Posterior vena cava (tissue), 2 donors: ENCODE measurements around the gene NPM3. TPM values are rescaled to one million over a fixed set of nuclear protein-coding genes. Genes with fewer than 3 reads are reported as not detected.

Source experiments
- DNase-seq: peaks from one replicate; pipeline ENCODE4 v3.0.0-alpha.2; 2020; ENCODE audit warnings: low spot score
- intact Hi-C, 2 donors: fragments of 100-400 bp; cut with DNase I; formaldehyde crosslinking; loops; one replicate each; pipeline versions ENCODE4 v1.14.1 to v1.14.2; 2022 to 2023
- total RNA-seq, 2 donors: library from RNA; stranded (reverse); fragmentation: NEBNext Ultra II Directional; extraction: Animal tissue kit (Norgen Biotek cat#: 25700); gene quantifications; one replicate each; pipeline ENCODE4 v1.2.1, GENCODE V29; 2021
- donor health status: DM: yes; HTN: yes; CAD: no.
- donor health status: DM: yes; HTN: yes; CAD: no.

The NPM3 gene
- total RNA-seq, 2 donors from 2014 or later, result 19.1 to 21.1 TPM

DNA sequence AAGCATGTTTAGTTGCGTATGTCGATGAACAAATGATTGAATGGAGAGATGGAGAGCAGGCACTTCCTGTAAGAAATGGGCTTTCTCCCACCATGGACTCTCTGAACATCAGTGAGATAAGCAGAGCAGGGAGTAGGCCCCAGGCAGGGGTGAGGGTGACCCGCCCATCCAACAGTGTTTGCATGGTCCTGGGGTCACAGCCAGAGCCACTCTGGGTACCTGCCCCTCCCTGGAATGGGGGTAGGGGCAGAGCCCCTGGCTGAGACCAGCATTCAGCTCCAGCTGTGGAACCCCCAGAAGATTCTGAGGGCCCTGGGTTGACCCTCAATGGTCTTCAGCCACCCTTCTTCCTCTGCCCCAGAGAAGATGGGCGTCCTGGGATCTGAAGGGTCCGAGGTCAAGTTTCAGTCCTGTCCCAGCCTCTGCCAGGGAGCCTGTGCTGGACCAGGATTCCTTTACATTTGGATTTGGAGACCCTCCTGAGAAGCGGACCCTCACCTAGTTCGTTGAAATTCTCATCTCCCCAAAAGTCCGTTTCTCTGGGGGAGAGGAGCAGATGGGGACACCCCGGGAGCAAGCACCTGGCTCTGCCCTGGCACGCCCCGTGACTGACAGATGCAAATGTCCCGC, 5.0 kb downstream of the NPM3 start:
- intact Hi-C loops, result no loop called here
- DNase-seq, result peak; percentile 71

DNA sequence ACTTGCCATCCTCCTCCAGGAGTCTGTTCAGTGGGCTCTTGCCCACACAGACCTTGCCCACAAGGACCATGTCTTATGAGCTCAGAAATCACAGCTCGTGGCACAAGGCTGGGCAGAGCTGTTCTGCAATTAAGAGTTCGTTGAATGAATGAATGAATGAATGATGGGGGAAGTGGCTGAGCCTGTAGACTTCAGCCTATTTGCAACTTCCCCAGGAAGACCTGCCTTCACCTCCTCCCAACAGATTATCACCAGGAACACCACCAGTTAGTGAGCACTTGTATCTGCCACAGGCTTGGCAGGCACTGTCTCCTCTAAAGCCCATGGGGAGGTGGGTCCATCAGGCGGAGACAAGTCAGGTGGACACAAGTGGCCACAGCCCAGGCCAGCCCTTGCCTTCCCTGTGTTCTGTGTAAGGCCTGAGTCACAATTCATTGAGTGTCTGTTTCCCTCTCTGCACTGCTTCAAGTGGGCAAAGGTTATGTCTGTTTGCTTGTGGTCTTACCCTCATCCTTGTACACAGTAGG, 5.6 kb downstream of the NPM3 start:
- peak; percentile 53 for DNase-seq
- intact Hi-C loops, result no loop called here

DNA sequence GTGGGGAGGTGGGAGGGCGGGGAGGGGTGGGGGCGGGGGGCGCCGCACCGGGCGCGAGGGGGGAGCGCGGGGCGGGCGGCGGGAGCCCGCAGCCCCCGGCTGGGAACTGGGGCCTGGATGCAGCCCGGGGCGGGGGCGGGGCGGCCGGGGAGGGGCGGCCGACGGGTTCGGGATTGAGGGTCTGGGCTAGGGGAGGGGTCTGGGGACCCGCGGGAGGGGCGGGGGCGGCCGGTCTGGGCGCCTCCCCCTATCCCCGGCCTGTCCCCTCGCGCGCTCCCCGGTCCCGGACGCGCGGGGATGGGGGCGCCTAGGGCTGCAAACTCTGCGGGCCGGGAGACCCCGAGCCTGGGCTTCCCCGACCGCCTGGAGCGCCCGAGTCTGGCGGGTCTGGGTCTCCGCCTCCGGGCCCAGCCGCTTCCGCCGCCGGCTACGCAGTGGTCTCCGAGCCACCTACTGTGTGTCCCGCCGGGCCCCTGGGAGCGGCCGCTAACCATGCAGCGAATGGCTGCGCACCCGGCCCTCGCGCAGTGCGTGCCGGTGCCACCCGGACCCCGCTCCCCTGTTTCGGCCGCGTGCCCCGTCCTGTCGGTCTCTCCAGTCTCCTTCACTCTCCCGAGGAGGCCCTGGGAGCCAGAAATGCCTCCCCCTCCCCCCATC, 7.0 kb downstream of the NPM3 start:
- intact Hi-C loops, result no loop called here
- peak; percentile 79 for DNase-seq

DNA sequence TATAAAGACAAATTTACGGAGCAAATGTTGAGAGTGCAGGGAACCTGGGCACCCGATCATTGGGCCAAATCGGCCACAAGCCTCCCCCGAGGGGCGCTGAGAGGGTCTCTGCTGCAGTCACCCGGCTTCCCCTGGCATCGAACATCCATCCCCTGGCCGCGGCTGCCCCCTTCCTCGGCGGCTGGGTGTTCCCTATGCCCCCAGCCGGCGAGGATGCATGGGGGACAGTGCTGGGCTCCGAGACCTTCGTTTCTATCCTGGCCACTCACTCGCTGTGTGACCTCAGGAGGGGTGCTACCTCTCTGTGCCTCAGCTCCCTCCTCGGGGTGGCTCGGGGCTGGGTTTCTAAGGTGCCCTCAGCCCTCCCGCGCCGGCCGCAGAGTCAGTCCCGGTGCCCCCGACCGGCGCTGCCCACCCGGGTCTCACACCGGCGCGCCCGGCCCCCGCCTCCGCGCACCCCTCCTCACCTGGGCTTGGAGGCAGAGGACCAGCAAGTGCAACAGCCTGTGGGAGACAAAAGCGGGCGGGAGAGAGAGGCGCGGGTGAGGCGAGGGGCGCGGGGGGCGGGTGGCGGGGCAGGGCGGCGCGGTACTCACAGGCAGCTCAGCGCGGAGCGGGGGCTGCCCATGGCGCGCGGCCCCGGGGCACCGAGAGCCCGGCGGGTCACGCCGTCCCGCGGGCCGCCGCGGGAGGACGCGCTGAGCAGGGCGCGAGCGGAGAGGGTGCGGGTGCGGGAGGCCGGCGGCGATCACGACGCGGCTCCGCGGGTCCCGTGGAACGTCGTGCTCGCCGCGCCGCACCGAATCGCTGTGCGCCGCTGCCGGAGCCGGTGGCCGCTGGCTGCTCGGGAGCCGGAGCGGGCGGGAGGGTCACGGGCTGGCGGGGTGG, 7.7 kb downstream of the NPM3 start, which contains the start of gene FGF8:
Gene FGF8, minus strand, starts transcription at position 842 of the 888 bp plus-strand sequence. Its CDS starts 214 bp downstream, at position 628.
- intact Hi-C loops, result no loop called here
- peak; percentile 61 for DNase-seq

DNA sequence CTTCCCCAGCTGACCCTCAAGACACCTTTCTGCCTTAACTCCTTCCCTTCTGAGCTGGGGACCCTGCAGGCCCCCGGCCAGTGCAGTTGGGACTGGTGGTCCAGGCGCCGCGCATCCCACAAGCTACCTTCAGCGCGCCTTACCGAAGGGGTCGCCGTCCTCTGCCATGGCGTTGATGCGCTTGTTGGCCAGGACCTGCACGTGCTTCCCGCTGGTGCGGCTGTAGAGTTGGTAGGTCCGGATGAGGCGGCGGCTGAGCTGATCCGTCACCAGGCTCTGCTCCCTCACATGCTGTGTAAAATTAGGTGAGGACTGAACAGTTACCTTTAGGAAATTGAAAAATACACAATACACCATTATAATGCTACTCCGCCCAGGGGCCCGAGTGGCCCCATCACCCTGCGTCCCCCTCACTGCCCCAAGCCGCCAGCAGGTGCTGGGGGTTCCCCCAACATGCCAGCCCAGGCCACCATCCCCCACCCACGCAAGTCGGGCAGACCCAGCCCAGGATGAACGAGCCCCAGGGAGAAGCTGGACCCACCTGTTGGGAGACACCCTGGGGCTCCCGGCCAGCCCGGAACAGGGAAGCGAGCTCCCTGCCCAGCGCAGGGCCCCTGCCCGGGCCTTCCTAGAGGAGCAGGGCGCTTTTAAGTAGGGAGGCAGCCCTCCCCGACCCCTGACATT, 8.5 kb downstream of the NPM3 start:
- DNase-seq, result peak; percentile 78
- intact Hi-C loops, result no loop called here

DNA sequence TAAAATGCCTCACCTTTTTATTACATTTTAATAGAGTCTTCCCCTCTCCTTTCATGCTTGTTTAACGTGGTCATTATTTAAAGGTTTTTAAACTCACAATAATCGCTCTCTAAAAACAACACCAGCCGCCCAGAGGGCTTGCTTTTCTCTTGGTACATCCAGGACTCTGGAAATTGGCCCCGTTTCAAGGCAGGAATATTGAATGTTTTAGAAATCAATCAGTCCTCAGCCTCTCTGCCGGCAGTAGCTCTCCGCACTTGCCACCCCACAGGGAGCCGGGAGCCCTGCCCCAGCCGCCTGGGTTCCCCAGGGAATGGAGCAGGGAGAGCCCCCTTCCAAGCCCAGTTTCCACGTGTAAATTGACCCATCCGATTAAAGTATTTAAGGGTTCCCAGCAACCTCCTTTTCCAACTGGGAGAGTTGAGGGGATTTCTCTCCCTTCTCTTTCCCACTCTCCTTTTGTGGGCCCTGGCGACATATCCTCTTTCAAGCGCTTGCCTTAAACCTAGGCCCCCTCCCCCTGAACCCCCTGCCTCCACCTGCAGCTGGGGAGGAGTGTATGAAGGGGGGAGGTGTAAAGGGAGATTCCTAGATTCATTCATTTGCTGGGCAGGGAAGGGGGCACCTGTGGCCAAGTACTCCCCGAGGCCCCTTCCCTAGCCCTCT, 9.2 kb downstream of the NPM3 start:
- intact Hi-C loops, result no loop called here
- DNase-seq, result no peak

DNA sequence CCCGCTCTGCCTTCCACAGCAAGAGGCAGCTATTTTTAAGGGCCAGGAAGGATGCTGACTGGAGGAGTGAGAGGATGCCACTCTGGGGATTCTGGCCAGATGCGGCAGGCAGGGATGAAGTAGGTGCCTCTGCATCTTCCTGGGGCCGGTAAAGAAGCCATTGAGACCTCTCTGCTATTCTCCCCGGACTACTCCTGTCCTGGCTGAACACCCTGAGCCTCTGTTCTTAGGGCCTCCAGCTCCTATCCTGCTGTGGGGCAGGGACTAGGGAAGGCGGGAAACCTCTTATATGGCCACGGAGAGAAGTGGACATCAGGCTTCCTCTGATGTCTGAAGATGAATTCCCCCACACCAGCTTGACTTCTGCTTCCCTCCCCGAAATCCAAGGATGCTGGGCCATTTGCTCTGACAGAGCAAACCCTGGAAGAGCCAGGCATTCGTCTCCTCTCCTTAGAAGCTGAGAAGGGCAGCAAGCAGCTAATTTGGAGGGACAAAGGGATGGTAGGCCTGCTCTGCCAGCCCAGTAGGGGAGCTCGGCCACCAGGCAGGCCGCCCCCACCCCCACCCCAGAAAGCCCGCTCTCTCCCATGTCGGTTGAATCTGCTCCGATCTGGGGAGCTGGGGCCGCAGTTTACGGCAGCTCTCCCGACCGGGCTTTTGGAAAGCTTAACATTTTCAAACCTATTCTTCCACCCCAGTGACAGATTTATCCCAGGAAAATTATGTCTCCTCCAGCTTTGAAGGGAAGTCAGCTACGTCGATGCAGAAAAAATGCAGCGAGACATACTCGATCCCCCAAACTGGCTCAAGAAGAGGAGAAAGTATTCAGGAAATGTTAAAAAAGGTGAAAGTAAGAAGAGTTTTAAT, 10.1 kb downstream of the NPM3 start:
- peak; percentile 29 for DNase-seq
- intact Hi-C loops, result no loop called here

DNA sequence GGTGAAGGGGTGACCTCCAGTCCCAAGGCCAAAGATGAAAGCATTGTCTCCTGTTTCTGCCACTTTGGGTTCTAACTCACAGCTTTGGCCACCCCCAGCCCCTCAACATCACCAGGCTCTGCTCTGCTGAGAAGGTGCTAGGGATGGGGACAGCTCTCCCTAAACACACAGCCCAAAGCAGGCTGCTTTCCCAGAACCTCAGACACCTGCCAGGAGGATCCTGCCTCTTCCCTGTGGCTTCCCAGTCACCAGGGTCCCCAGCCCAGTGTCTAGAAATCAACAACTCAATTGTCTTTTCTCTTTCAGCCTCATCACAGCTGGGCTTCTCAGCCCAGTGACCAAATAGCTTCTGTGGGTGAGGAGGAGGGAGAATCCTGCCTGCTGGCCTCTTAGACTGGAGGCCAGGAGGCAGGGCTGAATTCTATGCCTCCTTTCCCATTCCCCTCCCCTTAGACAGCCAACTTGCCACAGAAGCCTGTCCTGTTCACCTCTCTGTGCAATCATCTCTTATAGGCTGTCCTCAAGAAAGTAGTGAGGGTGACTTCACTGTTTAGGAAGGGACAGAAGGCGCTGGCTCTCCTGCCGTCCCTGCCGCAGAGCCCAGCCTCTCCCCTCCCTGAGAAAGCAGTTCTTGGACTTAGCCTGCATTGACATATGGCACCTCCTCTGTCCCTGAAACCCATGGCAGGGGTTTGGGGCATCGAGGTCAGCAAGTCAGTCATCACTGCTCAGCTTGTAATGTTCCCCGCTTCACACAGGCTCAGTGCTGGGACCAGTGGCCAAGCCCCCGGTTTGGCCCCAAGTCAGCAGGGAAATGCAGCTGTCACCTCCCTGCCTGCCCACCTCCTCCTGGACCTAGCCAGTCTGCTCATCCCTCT, 11.0 kb downstream of the NPM3 start:
- intact Hi-C loops, result no loop called here
- no peak for DNase-seq

DNA sequence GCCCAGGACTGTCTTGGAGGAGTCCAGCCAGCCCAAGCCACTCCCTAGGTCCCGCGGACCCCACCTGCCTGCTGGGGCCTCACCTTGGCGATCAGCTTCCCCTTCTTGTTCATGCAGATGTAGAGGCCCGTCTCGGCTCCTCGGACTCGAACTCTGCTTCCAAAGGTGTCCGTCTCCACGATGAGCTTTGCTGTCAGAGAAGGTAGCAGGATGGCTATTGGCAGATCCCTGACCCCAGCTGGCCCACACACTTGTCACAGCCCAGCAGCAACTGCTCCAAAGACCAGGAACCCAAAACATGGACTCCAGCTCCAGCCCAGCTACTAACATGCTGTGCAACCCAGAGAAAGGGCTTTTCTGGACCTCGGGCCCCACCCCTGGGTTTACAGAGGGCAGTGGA, 11.9 kb downstream of the NPM3 start:
- intact Hi-C loops, result no loop called here
- DNase-seq, result no peak

DNA sequence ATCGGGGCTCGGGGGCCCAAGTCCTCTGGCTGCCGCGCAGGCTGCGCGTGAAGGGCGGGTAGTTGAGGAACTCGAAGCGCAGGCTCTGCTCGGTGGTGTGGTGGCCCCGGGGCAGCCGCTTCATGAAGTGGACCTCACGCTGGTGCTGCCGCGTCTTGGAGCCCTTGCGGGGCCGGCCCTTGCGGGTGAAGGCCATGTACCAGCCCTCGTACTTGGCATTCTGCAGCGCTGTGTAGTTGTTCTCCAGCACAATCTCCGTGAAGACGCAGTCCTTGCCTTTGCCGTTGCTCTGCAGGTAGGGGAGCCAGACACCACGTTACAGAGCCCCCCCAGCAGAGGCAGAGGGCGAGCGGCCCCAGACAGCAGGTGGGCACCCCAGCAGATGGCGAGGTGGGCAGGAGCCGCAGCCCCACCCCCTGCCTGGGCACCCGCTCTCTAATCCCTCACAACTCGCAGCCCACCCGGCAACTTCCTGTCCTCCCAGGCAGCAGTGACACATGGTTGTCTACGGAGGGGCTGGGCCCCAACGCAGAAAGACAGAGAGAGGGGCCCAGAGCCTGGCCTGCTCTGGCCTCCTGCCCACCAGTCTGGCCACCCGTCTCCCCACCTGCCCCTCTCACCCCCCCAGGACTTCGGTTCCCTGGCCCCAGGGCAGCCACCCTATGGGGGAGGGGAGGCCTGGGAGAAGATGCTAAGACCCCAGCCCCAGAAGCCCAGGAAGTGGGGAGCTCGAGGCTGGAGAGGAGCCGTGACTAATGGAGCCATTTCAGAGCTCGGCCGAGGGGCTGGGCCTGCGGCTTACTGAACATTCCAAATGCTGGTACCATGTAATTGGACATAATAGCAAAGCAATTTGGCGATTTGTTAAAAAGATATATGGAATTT, 12.7 kb downstream of the NPM3 start:
- intact Hi-C loops, result no loop called here
- DNase-seq, result no peak

DNA sequence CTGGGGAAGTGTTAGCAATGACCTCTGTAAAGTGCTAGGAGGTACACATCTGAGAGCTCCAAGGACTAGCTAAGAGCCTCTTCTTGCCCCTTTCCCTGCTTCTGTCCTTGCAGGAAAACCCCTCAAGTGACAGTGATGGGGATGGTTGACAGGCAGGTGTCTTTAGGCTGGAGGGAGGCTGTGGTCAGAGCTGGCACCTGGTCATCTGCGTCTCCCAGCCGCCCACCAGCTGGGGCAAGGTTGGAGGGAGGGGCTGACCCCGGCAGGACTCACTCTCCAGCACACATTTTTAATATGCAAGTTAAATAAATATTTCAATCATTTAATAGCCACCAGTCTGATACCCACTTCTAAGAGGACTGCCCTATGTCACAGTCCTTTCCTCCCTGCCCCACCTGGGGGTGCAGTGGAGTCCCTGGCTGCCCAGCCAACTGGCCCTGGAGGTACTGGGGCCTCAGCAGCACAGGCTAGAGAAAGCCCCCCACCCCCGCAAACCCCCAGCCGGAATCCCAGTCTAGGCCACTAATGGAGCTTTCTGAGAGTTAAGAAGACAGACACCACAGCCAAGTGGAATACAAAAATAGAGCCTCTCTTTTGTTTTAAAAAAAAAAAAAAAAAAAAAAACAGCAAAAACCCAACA, 13.6 kb downstream of the NPM3 start:
- DNase-seq, result peak; percentile 30
- intact Hi-C loops, result loop anchor here in 1 of 2 donors (2.0 kb wide), 1 partner anchor 271 kb away; no protein-coding TSS in a partner anchor

DNA sequence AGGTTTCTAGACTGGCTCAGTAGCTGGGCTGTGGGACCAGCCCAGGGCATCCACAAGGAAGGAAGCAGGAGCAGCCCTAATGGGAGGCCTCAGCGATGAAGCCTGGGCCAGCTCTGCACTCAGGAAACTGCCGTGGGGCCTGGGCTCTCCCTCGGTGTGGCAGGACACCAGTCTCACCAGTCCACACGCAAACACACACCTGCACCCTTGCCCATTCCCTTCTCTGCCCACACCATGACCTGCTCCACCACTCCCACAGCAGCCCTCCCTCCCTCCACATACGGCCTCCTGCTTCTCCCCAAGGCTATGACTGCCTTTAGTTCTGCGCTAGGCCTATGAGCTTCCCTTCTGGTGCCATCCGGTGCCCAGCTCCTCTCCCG, 14.5 kb downstream of the NPM3 start:
- peak; percentile 55 for DNase-seq

DNA sequence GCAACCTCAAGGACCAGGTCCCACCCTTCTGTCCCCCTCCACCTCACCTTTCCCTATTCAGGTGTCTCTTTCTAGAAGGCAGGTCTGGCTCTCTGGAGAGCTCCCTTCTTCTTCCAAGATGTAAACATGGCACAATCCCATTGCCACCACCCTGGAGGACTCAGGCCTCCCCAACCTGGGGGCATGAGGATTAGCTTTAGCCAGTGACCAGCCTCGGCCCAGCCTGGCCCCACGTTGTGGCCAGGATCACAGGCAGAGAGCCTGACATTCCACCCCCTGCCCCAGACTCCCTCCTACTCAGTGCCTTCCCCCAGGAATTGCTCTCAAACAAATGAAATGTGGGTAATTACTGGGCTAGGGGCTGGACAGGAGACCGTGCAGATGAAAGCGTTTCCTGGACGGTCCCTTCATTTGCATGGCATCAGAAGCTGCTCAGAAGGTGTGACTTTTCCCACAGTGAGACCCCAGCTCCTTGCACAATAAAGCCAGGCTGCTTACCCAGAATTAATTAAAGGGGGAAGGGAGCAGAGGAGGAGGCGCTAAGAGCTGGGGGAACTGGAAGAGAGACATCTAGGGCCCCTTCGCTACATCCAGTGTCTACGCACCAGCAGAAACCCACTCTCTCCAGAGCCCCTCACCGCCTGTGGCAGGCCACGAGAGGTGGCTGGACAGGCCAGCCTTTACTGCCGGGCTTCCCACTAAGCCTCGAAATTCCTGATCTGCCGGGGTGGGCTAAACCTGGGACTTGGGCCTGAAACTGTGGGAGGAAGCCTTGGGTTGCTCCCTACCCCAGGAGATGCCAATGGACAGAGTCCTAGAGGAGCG, 15.1 kb downstream of the NPM3 start:
- intact Hi-C loops, result loop anchor here in 1 of 2 donors (2.0 kb wide), 1 partner anchor 269 kb away; no protein-coding TSS in a partner anchor
- DNase-seq, result peak; percentile 66

More for the DNA sequence above, 14.5 kb downstream of the NPM3 start:
- intact Hi-C loops, result loop anchor here in 1 of 2 donors (2.0 kb wide), 1 partner anchor 270 kb away; no protein-coding TSS in a partner anchor

DNA sequence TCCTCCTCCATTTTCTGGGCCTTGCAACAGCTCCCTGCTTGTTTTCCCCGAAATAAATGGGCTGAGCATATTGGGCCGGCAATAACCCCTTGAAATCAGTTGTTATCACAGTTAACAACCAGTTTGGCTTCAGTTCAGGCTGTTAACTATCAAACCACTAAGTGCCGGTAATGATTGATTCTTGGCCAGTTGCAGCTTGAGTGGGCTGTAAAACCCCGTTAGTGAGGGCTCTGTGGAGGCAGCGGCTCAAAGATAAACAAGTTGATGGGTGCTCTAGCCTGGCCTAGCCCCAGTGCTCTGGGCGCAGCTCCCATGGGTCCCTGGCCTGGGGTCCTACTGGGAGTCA, 15.7 kb downstream of the NPM3 start:
- intact Hi-C loops, result no loop called here
- DNase-seq, result peak; percentile 26
